SK-N-MC (cell line): ENCODE results near the gene LTBP1.

Experiments used
- EZH2 ChIP-seq: fragments of 200-600 bp; sonication (generic); IDR thresholded peaks from one replicate; pipeline ENCODE4 v1.6.1; 2017; ENCODE audit warnings: antibody characterized with exemption
- FOXP2 ChIP-seq: optimal IDR thresholded peaks from 2 replicates; pipeline ENCODE3; 2011; ENCODE audit warnings: mild to moderate bottlenecking, moderate library complexity; ENCODE audit not compliant: insufficient read depth; ENCODE audit errors: extremely low read length, control extremely low read depth
- POLR2AphosphoS5 ChIP-seq: IDR thresholded peaks from 2 replicates; pipeline ENCODE4 v1.6.1; 2012; ENCODE audit warnings: mild to moderate bottlenecking, low read depth, low read length, borderline replicate concordance

DNA sequence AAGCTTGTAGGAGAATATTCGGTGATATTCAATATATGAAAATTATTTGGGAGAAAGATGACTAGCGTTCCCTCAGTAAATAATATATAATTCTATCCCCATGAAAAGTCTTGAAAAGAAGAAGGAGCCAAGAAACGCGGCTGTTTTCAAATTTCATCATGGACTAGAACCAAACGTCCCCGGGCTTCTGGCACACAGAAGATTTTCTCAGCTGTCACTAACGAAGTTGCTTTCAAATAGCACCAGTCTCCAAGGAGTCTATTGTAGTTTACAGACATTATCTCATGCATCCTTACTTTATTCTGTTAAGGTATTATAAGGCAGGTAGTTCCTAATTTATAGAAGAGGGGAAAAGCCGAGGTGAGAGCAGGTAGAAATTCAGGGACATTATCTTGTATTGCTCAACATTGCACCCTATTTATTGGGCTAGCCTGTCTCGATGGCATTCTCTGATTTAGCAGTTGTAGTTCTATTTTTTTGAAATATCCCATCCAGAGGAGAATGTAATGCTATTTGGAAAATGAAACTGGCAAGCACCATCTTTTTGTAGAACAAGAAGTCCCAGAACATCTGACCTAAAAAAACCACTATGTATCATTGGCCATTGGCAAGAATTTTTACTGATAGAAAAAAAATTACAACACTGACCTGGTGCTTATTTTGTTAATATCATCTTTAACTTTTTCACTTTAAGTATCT lies 331.6 kb downstream of the LTBP1 start:
- TF ChIP-seq POLR2AphosphoS5, result no peak
- no peak for TF ChIP-seq EZH2
- TF ChIP-seq FOXP2, result no peak
